ENCODE measurements around the gene YKT6.
"Not testable (repeated sequence)": the region's sequence is repeated elsewhere in the genome, so short reads cannot be mapped to it uniquely, and the experiment has no call there.

YKT6 gene

GRCh38 chr7:44194562-44195145 lies 6.1 kb upstream of the YKT6 start:
- no peak for DNase-seq

- peak; percentile 21 for DNase-seq
These were observed 4.9 kb upstream of the YKT6 start for GRCh38 chr7:44195889-44196288.

- DNase-seq, result peak; percentile 15
These were observed 4.3 kb upstream of the YKT6 start for GRCh38 chr7:44196450-44196872.

- DNase-seq, result no peak
These were observed 3.3 kb upstream of the YKT6 start for GRCh38 chr7:44197474-44197873.

GRCh38 chr7:44200163-44200562 lies 615 bp upstream of the YKT6 start:
- not testable (repeated sequence) for DNase-seq

GRCh38 chr7:44201813-44202212 lies 1.0 kb downstream of the YKT6 start:
- no peak for DNase-seq

- no peak for DNase-seq
These were observed 5.2 kb downstream of the YKT6 start for GRCh38 chr7:44206008-44206407.

GRCh38 chr7:44208085-44208484 lies 7.3 kb downstream of the YKT6 start:
- DNase-seq, result no peak

GRCh38 chr7:44210107-44210506 lies 9.3 kb downstream of the YKT6 start:
- no peak for DNase-seq

GRCh38 chr7:44211126-44211675 lies 10.4 kb downstream of the YKT6 start:
- DNase-seq, result no peak

- DNase-seq, result no peak
These were observed 11.2 kb downstream of the YKT6 start for GRCh38 chr7:44212018-44212417.

- DNase-seq, result no peak
These were observed 11.9 kb downstream of the YKT6 start for GRCh38 chr7:44212581-44213184.

- no peak for DNase-seq
These were observed 12.6 kb downstream of the YKT6 start for GRCh38 chr7:44213206-44213876.

GRCh38 chr7:44213877-44214388 lies 13.2 kb downstream of the YKT6 start:
- DNase-seq, result no peak

- DNase-seq, result no peak
These were observed 14.8 kb downstream of the YKT6 start for GRCh38 chr7:44215531-44215930.

GRCh38 chr7:44216019-44216418 lies 15.2 kb downstream of the YKT6 start:
- no peak for DNase-seq

- no peak for DNase-seq
These were observed 15.9 kb downstream of the YKT6 start for GRCh38 chr7:44216521-44217222.

- no peak for DNase-seq
These were observed 16.5 kb downstream of the YKT6 start for GRCh38 chr7:44217223-44217714.

GRCh38 chr7:44217852-44218402 lies 17.1 kb downstream of the YKT6 start:
- DNase-seq, result no peak

- peak; percentile 1 for DNase-seq
These were observed 17.8 kb downstream of the YKT6 start for GRCh38 chr7:44218418-44219201.

- DNase-seq, result no peak
These were observed 18.7 kb downstream of the YKT6 start for GRCh38 chr7:44219371-44220045.

GRCh38 chr7:44220046-44220357 lies 19.2 kb downstream of the YKT6 start:
- DNase-seq, result no peak
